ENCODE measurements around the gene EML2.
A peak's percentile ranks its signal among the peaks of the same experiment; 100 is the strongest.
"Not testable (repeated sequence)": the region's sequence is repeated elsewhere in the genome, so short reads cannot be mapped to it uniquely, and the experiment has no call there.

EML2 gene

DNA sequence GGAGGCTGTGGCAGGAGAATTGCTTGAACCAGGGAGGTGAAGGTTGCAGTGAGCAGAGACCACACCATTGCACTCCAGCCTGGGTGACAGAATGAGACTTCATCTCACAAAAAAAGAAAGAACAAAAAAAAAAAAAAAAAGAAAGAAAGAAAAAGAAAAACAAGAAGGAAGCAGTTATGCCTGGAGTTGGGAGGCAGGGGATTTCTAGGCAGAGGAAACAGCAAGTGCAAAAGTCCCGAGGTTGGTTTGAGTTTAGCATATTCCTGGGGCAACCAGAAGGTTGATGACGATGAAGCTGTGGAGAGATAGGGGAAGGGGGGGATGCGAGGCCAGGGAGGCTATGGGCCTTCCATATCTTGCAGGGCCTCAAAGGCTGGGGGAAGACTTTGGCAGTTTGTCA lies 11.5 kb upstream of the EML2 start:
- no peak for DNase-seq

DNA sequence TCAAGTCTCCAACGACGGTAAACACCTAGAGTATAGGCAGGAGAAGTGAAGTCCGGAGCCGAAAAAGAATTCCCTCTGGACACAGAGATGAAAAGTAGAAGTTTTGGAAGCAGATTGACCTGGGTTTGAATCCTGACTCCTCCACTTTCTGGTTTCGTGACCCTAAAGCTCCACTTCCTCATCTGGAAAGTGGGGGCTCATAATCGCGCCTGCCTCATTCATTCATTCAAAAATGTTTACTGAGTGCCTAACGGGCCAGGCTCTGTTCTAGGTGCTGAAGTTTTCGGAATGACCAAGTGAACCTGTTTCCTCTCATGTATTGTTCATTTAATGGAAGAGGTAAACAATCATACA lies 7.1 kb upstream of the EML2 start:
- DNase-seq: no peak

DNA sequence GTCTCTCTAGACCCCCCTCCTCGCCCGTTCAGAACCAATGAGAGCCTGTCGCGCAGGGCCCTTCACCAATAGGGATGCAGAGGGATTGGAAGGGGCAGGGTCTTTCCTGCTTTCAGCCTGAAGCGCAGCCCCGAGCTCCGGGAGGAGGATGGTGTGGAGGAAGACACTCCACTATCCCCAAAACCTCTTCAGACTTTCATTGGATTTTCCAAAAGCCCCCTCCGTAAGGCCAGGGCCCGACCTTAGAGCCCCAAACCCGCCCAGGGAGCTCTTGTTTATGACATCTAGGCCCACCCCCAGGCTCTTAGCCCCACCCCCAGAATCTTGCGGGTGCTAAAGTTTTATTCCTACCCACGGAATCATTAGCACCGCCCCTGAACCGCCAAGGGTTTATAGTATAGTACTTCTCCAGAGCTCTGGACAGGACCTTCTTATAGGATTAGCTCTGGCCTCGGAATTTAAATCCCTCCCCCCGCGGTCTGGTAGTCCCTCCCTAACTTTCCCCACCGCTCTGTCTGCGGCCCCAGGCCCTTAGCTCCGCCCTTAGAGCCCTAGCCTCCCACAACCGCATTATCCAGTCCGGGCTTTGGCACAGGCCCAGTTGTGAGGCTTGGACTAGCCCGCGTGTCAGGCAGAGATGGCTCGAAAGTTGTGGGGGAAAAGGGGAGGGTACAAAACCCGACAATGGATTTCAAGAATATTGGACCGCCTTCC lies 6.6 kb upstream of the EML2 start:
- peak; percentile 61 for DNase-seq

DNA sequence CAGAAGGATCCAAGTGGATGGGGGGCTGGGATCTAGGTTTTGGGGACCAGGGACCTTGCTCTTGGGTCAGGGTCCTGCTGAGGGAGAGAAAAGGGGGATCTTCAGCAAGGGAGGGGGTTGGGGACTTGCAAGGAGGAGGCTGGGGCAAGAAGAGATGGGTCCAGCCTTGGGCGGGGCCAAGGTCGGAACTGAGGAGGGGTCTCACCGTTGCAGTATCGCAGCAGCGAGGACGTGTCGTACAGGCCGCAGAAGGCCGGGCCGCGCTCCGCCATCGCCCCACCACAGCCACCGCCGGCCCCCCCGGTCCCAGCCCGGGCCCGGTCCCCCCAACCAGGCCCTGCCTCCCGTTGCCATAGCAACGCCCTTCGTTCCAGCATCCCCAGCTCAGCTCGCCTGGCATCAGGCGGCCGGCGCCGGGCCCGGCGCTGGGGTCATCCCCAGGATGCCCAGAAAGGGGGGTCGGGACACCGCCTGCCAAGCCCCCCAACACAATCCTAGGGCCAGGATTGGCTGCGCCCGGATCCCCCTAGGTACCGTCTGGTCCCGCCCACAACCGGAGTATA lies 6.0 kb upstream of the EML2 start:
- DNase-seq: no peak

GRCh38 chr19:45643927-45644771 lies 5.0 kb upstream of the EML2 start:
- no peak for DNase-seq

GRCh38 chr19:45643024-45643926 lies 4.1 kb upstream of the EML2 start:
- DNase-seq: peak; percentile 96

DNA sequence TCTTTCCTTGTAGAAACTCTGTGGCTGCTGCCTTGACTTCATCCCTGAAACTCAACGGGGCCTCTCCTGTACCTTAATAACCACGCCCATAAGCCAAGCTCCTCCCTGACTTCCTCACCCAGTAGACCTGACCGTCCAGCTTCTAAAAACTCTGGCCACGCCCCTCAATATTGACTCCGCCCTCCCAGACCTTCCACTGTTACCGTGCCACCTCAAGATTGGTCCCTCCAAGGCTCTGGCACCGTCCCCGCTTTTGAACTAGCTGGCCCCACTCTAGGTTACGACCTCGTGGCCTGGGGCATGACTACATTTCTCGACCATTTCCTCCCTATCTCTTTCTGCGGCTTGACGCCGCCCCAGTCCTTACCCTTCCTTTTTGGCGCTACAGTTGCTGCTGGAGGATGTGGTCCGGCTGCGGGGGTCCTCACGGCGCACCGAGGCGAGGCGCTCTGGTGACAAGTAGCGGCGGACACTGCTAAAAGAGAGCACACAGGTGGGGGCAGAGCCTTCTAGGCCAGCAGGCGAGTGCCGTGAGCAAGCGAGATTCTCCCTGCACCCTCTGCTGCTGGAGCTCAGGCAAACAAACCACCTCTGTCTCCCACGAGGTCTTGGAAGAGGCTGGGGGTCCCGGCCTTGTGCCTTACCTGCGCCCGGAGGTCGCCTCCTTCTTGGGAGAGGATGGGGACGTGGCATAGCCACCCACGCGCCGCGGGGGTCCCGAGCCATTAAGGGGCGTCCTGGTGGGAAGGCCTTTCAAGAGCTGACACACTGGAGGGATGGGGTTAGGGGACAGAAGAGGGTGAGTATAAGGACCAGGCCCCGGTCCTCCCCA lies 2.3 kb upstream of the EML2 start:
- DNase-seq: peak; percentile 59

DNA sequence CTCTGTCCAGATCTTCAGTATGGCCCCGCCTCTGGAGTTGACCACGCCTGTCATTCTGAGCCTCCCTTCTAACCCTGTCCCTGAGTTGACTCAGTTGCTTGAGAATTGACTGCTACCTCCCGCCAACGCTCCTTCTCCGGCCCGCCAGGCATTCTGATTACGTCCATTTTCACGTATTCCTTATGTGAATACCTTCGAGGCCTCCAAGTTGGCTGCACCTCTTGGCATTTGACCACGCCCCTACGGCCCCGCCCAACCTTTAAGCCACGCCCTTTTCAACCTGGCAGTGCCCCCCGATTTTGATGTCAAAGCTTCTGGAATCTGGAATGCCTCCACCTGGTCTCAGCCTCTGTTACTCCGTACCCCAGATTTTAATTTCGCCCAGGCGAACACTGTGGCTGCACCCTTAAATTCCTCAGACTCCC lies 1.7 kb upstream of the EML2 start:
- peak; percentile 41 for DNase-seq

- DNase-seq: no peak
Measured at GRCh38 chr19:45637890-45638667, 1.1 kb downstream of the EML2 start.

DNA sequence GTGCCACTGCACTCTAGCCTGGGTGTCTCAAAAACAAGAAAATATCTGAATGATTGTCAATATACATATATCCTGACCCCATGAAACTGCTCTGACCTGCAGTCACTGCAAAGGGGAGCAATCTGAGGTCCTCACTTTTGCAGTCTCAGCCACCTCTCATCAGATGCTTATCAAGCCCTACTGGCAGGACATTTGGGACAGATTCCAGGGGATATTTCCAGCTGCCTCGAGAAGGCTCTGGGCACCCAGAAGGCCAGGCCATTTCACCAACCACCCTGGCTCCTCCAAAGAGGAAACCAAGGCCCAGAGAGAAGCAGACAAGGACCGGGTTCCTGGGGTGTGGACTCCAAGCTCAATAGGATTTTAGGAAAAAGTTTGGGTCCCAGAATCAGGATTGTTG lies 2.3 kb downstream of the EML2 start:
- DNase-seq: no peak

DNA sequence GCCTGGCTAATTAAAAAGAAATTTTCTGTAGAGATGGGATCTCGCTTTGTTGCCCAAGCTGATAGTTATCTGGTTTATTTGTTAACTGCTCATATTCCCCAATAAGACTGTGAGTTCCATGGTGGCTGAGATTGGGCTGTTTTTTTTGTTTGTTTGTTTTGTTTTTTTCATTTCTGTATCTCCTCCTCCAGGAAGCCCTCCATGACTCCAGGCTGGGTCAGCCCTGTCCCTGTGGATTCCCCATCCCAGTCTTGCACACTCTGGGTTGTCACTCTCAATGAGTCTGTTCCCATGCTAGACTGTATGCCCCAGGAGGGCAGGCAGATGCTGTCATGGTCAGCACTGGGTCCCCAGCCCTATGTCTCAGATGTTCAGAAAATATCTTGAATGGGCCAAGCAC lies 2.9 kb downstream of the EML2 start:
- no peak for DNase-seq

GRCh38 chr19:45632468-45633196 lies 6.6 kb downstream of the EML2 start:
- peak; percentile 45 for DNase-seq

- DNase-seq: no peak
Measured at GRCh38 chr19:45630463-45630862, 8.7 kb downstream of the EML2 start.

- DNase-seq: no peak
Measured at GRCh38 chr19:45629704-45630103, 9.5 kb downstream of the EML2 start.

DNA sequence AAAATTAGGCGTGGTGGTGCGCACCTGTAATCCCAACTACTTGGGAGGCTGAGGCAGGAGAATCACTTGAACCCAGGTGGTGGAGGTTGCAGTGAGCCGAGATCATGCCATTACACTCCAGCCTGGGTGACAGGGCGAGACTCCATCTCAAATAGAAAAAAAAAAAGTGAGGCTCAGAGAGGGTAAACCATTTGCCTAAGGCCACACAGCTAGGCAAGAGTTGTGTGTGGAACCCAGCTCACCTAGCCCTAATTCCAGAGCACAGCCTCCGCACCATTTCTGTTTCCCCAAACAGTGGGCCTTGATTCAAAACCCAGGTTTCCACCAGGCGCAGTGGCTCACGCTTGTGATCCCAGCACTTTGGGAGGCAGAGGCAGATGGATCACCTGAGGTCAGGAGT lies 11.0 kb downstream of the EML2 start:
- not testable (repeated sequence) for DNase-seq

GRCh38 chr19:45623984-45624383 lies 15.2 kb downstream of the EML2 start:
- DNase-seq: no peak

DNA sequence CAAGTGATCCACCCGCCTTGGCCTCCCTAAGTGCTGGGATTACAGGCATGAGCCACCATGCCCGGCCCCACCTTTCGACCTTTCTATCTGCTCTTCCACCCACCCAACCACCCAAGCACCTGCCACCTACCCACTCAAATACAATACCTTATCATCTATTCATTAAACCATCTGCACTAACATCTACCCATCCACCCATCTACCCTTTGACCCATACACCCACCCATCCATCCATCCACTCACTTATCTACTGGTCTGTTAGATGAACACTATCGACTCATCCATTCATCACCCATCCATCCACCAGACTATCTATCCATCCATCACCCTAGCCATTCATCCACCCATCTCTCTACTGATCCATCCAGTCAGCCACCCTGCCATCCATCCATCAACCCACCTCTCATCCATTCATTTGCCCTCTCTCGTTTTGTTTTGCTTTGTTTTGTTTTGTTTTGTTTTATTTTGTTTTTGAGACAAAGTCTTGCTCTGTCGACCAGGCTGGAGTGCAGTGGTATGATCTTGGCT lies 17.2 kb downstream of the EML2 start:
- DNase-seq: no peak

- no peak for DNase-seq
Measured at GRCh38 chr19:45621389-45621788, 17.8 kb downstream of the EML2 start.

- no peak for DNase-seq
Measured at GRCh38 chr19:45616704-45617017, 22.5 kb downstream of the EML2 start.

All from activated CD8-positive, alpha-beta memory T cell treated with anti-CD3 and anti-CD28 coated beads, Interleukin-2, amount 50 U/mL, for 4 hours (primary cell).